Gastrocnemius medialis (tissue), 4 donors: Measurements from ENCODE around the gene SLC17A6.

Source experiments
- POLR2A ChIP-seq, 2 donors: fragments of 450-650 bp; IDR thresholded peaks; one replicate each; pipeline ENCODE4 v1.6.1; 2017; ENCODE audit warnings: antibody characterized with exemption in 2 of 2, mild to moderate bottlenecking in 2 of 2, moderate library complexity in 2 of 2
- TF ChIP-seq, protein P1 (sequence below), 5 experiments: fragments of 450-650 bp in 3 of 5; fragments of 200-600 bp in 2 of 5; sonication (generic) in 2 of 5; IDR thresholded peaks in 4 of 5; conservative IDR thresholded peaks in 1 of 5; 1 replicate in 4 of 5; 2 replicates in 1 of 5; pipeline ENCODE4 v1.5.1; 2016 to 2019; ENCODE audit warnings: antibody characterized with exemption in 5 of 5, mild to moderate bottlenecking in 3 of 5, moderate library complexity in 3 of 5

DNA sequence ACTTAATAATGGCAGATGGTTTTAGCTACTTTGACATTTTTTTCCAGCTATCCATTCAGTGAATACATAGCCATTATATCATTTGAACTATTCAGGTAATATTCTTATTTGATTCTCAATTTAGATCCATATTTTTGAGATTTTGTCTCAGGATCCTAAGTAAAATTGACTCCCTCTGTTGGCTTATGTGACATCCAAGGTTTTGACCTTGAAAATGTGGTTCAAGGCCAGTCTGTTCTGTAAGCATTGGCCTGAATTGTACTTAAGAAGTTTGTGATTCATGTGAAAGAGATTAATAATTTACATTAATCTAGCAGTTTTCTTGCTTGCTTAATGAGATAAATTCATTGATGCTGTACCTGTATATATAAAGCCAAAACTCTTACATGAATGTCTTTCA lies 1.6 kb upstream of the SLC17A6 start:
- TF ChIP-seq, protein P1, sequence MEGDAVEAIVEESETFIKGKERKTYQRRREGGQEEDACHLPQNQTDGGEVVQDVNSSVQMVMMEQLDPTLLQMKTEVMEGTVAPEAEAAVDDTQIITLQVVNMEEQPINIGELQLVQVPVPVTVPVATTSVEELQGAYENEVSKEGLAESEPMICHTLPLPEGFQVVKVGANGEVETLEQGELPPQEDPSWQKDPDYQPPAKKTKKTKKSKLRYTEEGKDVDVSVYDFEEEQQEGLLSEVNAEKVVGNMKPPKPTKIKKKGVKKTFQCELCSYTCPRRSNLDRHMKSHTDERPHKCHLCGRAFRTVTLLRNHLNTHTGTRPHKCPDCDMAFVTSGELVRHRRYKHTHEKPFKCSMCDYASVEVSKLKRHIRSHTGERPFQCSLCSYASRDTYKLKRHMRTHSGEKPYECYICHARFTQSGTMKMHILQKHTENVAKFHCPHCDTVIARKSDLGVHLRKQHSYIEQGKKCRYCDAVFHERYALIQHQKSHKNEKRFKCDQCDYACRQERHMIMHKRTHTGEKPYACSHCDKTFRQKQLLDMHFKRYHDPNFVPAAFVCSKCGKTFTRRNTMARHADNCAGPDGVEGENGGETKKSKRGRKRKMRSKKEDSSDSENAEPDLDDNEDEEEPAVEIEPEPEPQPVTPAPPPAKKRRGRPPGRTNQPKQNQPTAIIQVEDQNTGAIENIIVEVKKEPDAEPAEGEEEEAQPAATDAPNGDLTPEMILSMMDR (IDR thresholded peaks at IDR 0.05 in 4 of 5, conservative IDR thresholded peaks at IDR 0.05 in 1 of 5), result no peak
- no peak for TF ChIP-seq POLR2A (IDR thresholded peaks at IDR 0.05)
